OCI-LY7 (cell line): ENCODE data around the gene MON2. TPM values are rescaled to one million over a fixed set of nuclear protein-coding genes. Genes with fewer than 3 reads are reported as not detected.

Experiments used
- BruUV-seq: library from RNA; stranded (reverse); fragments of 400-500 nt; replicated peaks from 2 replicates; lab custom pipeline; 2021; lab: Mats Ljungman, UMichigan
- CTCF ChIA-PET: fragments of 300-600 bp; sonication (Branson Sonifier 250); formaldehyde crosslinking; loops from one replicate; lab custom pipeline; 2022; ENCODE audit warnings: antibody characterized with exemption; ENCODE audit not compliant: unreplicated experiment; lab: Charles Lee
- POLR2A ChIA-PET: fragments of 300-600 bp; sonication (Branson Sonifier 250); formaldehyde crosslinking; loops from one replicate; lab custom pipeline; 2022; ENCODE audit warnings: antibody characterized with exemption; lab: Charles Lee
- DNase-seq: peaks from one replicate; pipeline ENCODE4 v3.0.0-alpha.2; 2015; ENCODE audit warnings: low spot score
- H2AFZ ChIP-seq: fragments of 200-600 bp; sonication (generic), shearing (Covaris generic); 2 replicates; pipeline ENCODE4 v1.6.1; 2014; ENCODE audit warnings: mild to moderate bottlenecking, antibody characterized with exemption, low read length, moderate library complexity
- H3K27ac ChIP-seq: fragments of 200-600 bp; sonication (generic); 2 replicates; pipeline ENCODE4 v1.5.1; 2014; ENCODE audit warnings: mixed run types, low read depth, mild to moderate bottlenecking, moderate library complexity, low read length, inconsistent platforms; ENCODE audit not compliant: poor library complexity, severe bottlenecking
- H3K36me3 ChIP-seq: fragments of 200-600 bp; sonication (generic); 2 replicates; pipeline ENCODE4 v1.6.1; 2014; ENCODE audit warnings: mild to moderate bottlenecking, antibody characterized with exemption, low read length, moderate library complexity, mixed read lengths; ENCODE audit not compliant: insufficient read depth
- H3K4me1 ChIP-seq: fragments of 200-600 bp; sonication (generic); 2 replicates; pipeline ENCODE4 v1.5.1; 2014; ENCODE audit warnings: mild to moderate bottlenecking, low read length; ENCODE audit not compliant: insufficient read depth, poor library complexity, severe bottlenecking
- H3K4me2 ChIP-seq: fragments of 200-600 bp; sonication (generic); 2 replicates; pipeline ENCODE4 v1.6.1; 2014; ENCODE audit warnings: mild to moderate bottlenecking, low read length
- H3K4me3 ChIP-seq: fragments of 200-600 bp; sonication (generic); 2 replicates; pipeline ENCODE4 v1.5.1; 2014; ENCODE audit warnings: mild to moderate bottlenecking, low read depth, low read length; ENCODE audit not compliant: poor library complexity, severe bottlenecking
- H3K79me2 ChIP-seq: fragments of 200-600 bp; sonication (generic); 2 replicates; pipeline ENCODE4 v1.6.1; 2016; ENCODE audit warnings: low read depth, mild to moderate bottlenecking, low read length, moderate library complexity, mixed read lengths; ENCODE audit not compliant: insufficient read depth
- H3K9me2 ChIP-seq: fragments of 200-600 bp; sonication (generic); 2 replicates; pipeline ENCODE4 v1.6.1; 2016; ENCODE audit warnings: mild to moderate bottlenecking, low read length, mixed read lengths; ENCODE audit not compliant: insufficient read depth
- H3K9me3 ChIP-seq: fragments of 200-600 bp; sonication (generic); 2 replicates; pipeline ENCODE4 v1.6.1; 2014; ENCODE audit warnings: mild to moderate bottlenecking, mixed run types, low read length, mixed read lengths
- H4K20me1 ChIP-seq: fragments of 200-600 bp; sonication (generic); 2 replicates; pipeline ENCODE4 v1.6.1; 2014; ENCODE audit warnings: mild to moderate bottlenecking, antibody characterized with exemption, low read length, moderate library complexity, mixed read lengths; ENCODE audit not compliant: insufficient read depth
- CTCF ChIP-seq: fragments of 200-600 bp; sonication (generic); conservative IDR thresholded peaks from 2 replicates; pipeline ENCODE4 v1.5.1; 2014; ENCODE audit warnings: mild to moderate bottlenecking, antibody characterized with exemption, low read length, moderate library complexity, mixed read lengths
- EZH2phosphoT487 ChIP-seq: fragments of 200-600 bp; sonication (generic); IDR thresholded peaks from 2 replicates; pipeline ENCODE4 v1.6.1; 2018; ENCODE audit warnings: low read depth, borderline replicate concordance, mild to moderate bottlenecking, mixed run types, antibody characterized with exemption, low read length, moderate library complexity, mixed read lengths
- intact Hi-C: fragments of 100-400 bp; cut with micrococcal nuclease; formaldehyde crosslinking; loops from one replicate; pipeline ENCODE4 v1.10.0; 2022; ENCODE audit not compliant: unreplicated experiment
- total RNA-seq, 2 experiments: library from RNA; depleted of rRNA in 1 of 2; stranded (reverse); fragments of >200 nt in 1 of 2; shearing (Covaris generic) in 1 of 2; gene quantifications; 2 replicates each; pipeline ENCODE4 v1.2.3, GENCODE V29; 2014 to 2022

The MON2 gene
- total RNA-seq, 2 experiments from 2014 or later: 31.6 to 54.7 TPM

GRCh38 chr12:62516927-62517326, 50.3 kb downstream of the MON2 start:
- intact Hi-C loops: no loop called here
- no peaks in the 10 kb centered on the region for H3K9me2 ChIP-seq
- H3K4me2 ChIP-seq: no peak overlapping the region
- H3K79me2 ChIP-seq: no peaks in the 10 kb centered on the region
- BruUV-seq: no TSS peak
- no peak overlapping the region for H2AFZ ChIP-seq
- no peaks in the 10 kb centered on the region for H4K20me1 ChIP-seq
- DNase-seq: no peak
- ChIA-PET CTCF (no interaction called here), POLR2A (no interaction called here)
- TF ChIP-seq CTCF (no peak), EZH2phosphoT487 (no peak)
- H3K27ac ChIP-seq: no peak overlapping the region
- H3K4me1 ChIP-seq: no peaks in the 10 kb centered on the region
- no peak overlapping the region for H3K4me3 ChIP-seq
- H3K36me3 ChIP-seq: peaks cover 21% of the 10 kb centered on the region
- no peaks in the 10 kb centered on the region for H3K9me3 ChIP-seq

- POLR2A ChIA-PET: no interaction called here
- no peaks in the 10 kb centered on the region for H3K9me3 ChIP-seq
- TF ChIP-seq EZH2phosphoT487 (no peak), CTCF (no peak)
- no peaks in the 10 kb centered on the region for H3K9me2 ChIP-seq
- no peaks in the 10 kb centered on the region for H3K79me2 ChIP-seq
- CTCF ChIA-PET: no interaction called here
- H4K20me1 ChIP-seq: no peaks in the 10 kb centered on the region
- H3K36me3 ChIP-seq: peaks cover 15% of the 10 kb centered on the region
- intact Hi-C loops: no loop called here
- no peak overlapping the region for H3K27ac ChIP-seq
- no peak overlapping the region for H2AFZ ChIP-seq
- H3K4me3 ChIP-seq: no peak overlapping the region
- H3K4me2 ChIP-seq: no peak overlapping the region
- H3K4me1 ChIP-seq: no peaks in the 10 kb centered on the region
- DNase-seq: no peak
- BruUV-seq: no TSS peak
Measured at GRCh38 chr12:62517887-62518286, 51.3 kb downstream of the MON2 start.

- Histone ChIP-seq H4K20me1 (no peaks in the 10 kb centered on the region), H3K79me2 (no peaks in the 10 kb centered on the region), H3K36me3 (peaks cover 14% of the 10 kb centered on the region), H3K27ac (no peak overlapping the region), H3K4me2 (no peak overlapping the region), H3K9me3 (no peaks in the 10 kb centered on the region), H3K9me2 (no peaks in the 10 kb centered on the region), H3K4me1 (no peaks in the 10 kb centered on the region), H3K4me3 (no peak overlapping the region), H2AFZ (no peak overlapping the region)
- ChIA-PET CTCF (no interaction called here), POLR2A (interaction anchor here (1.3 kb wide), 1 partner anchor 11 kb away, joined by 3 read pairs; no protein-coding TSS in a partner anchor)
- no peak for DNase-seq
- BruUV-seq: no TSS peak
- no peak for TF ChIP-seq EZH2phosphoT487
- no peak for TF ChIP-seq CTCF
- intact Hi-C loops: no loop called here
Measured at GRCh38 chr12:62519043-62519442, 52.4 kb downstream of the MON2 start.
